PC-3 (cell line): ENCODE measurements around the gene MSANTD7. TPM values are rescaled to one million over a fixed set of nuclear protein-coding genes. Genes with fewer than 3 reads are reported as not detected.
A peak's percentile ranks its signal among the peaks of the same experiment; 100 is the strongest.
"Not testable (repeated sequence)": the region's sequence is repeated elsewhere in the genome, so short reads cannot be mapped to it uniquely, and the experiment has no call there.

Experiments used
- ATAC-seq: fragments of 200-7000 bp; cut with Tn5 transposase; 2 replicates; pipeline ENCODE4 v1.9.1; 2020; ENCODE audit warnings: mild to moderate bottlenecking, moderate library complexity
- BruUV-seq: library from RNA; stranded (reverse); fragments of 400-500 nt; replicated peaks from 2 replicates; lab custom pipeline; 2021; lab: Mats Ljungman, UMichigan
- CTCF ChIA-PET: fragments of 300-600 bp; sonication (Branson Sonifier 250); formaldehyde crosslinking; loops from one replicate; lab custom pipeline; 2022; ENCODE audit warnings: antibody characterized with exemption; lab: Charles Lee
- POLR2A ChIA-PET: fragments of 300-600 bp; sonication (Branson Sonifier 250); formaldehyde crosslinking; loops from one replicate; lab custom pipeline; 2022; ENCODE audit warnings: antibody characterized with exemption; ENCODE audit not compliant: unreplicated experiment; lab: Charles Lee
- DNase-seq: peaks from one replicate; pipeline ENCODE4 v3.0.0-alpha.2; 2015
- H2AFZ ChIP-seq: fragments of 300-600 bp; sonication (generic); 2 replicates; pipeline ENCODE4 v1.6.0; 2016; ENCODE audit warnings: antibody characterized with exemption, low read length
- H3F3A ChIP-seq: fragments of 300-600 bp; sonication (generic); one replicate; pipeline ENCODE4 v1.6.0; 2017; ENCODE audit warnings: antibody characterized with exemption, low read length, control low read depth, mild to moderate bottlenecking; ENCODE audit not compliant: unreplicated experiment
- H3K27ac ChIP-seq: fragments of 300-600 bp; sonication (generic); 2 replicates; pipeline ENCODE4 v1.5.1; 2016; ENCODE audit warnings: mild to moderate bottlenecking, low read length
- H3K27me3 ChIP-seq: fragments of 300-600 bp; sonication (generic); 2 replicates; pipeline ENCODE4 v1.6.1; 2016; ENCODE audit warnings: low read length, mixed read lengths
- H3K36me3 ChIP-seq: fragments of 300-600 bp; sonication (generic); 2 replicates; pipeline ENCODE4 v1.6.1; 2016; ENCODE audit warnings: low read depth, mixed run types, low read length, mixed read lengths
- H3K4me1 ChIP-seq: fragments of 300-600 bp; sonication (generic); 2 replicates; pipeline ENCODE4 v1.5.1; 2016; ENCODE audit warnings: low read length; ENCODE audit not compliant: insufficient read depth
- H3K4me2 ChIP-seq: fragments of 300-600 bp; sonication (generic); 2 replicates; pipeline ENCODE4 v1.6.0; 2016; ENCODE audit warnings: low read length
- H3K4me3 ChIP-seq: fragments of 300-600 bp; sonication (generic); 2 replicates; pipeline ENCODE4 v1.5.1; 2016; ENCODE audit warnings: mild to moderate bottlenecking, low read length, mixed read lengths
- H3K79me2 ChIP-seq: fragments of 300-600 bp; sonication (generic); 2 replicates; pipeline ENCODE4 v1.6.1; 2017; ENCODE audit warnings: low read length, mixed read lengths
- H3K9ac ChIP-seq: fragments of 300-600 bp; sonication (generic); 2 replicates; pipeline ENCODE4 v1.6.0; 2016; ENCODE audit warnings: mild to moderate bottlenecking, low read length
- H3K9me2 ChIP-seq: fragments of 300-600 bp; sonication (generic); replicated peaks from 2 replicates; pipeline ENCODE4 v1.6.1; 2016; ENCODE audit warnings: mixed run types, low read length, mixed read lengths
- H3K9me3 ChIP-seq: fragments of 300-600 bp; sonication (generic); 2 replicates; pipeline ENCODE4 v1.6.1; 2016; ENCODE audit warnings: low read length, mixed read lengths
- H4K20me1 ChIP-seq: fragments of 300-600 bp; sonication (generic); 2 replicates; pipeline ENCODE4 v1.6.1; 2016; ENCODE audit warnings: low read length, mixed read lengths
- CTCF ChIP-seq: fragments of 300-600 bp; sonication (generic); conservative IDR thresholded peaks from 2 replicates; pipeline ENCODE4 v1.5.1; 2017; ENCODE audit warnings: antibody characterized with exemption, low read depth, mild to moderate bottlenecking, low read length
- EZH2 ChIP-seq: fragments of 300-600 bp; sonication (generic); IDR thresholded peaks from one replicate; pipeline ENCODE4 v1.6.1; 2017; ENCODE audit warnings: antibody characterized with exemption, mild to moderate bottlenecking, low read length; ENCODE audit not compliant: unreplicated experiment
- EZH2phosphoT487 ChIP-seq: fragments of 300-600 bp; sonication (generic); IDR thresholded peaks from 2 replicates; pipeline ENCODE4 v1.6.1; 2018; ENCODE audit warnings: mild to moderate bottlenecking, antibody characterized with exemption, low read length, borderline replicate concordance
- intact Hi-C: fragments of 100-400 bp; cut with micrococcal nuclease; formaldehyde crosslinking; loops from 2 replicates; pipeline ENCODE4 v1.9.0; 2023
- total RNA-seq: library from RNA; depleted of rRNA; stranded (reverse); fragments of >200 nt; gene quantifications from 2 replicates; pipeline ENCODE4 v1.2.3, GENCODE V29; 2014

Gene MSANTD7
- total RNA-seq, 1 experiment from 2014 or later: 10.7 TPM

DNA sequence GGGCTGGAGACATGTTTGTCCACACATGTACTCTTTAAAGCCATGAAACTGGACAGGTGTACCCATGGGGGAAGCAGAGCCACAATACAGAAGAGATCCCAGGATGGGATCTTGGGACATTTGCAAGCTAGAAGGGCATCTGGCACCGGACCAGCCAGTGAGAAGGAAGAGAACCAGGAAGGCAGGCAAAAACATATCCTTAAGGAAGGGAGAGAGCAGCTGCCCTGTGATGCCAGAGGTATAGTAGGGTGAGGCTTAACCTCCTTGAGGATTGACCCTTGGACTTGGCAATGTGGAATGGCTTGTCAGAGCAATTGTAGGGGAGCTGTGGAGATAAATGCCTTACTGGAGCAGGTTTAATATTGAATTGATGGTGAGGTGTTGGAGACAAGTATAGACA is 22.7 kb downstream of the MSANTD7 start:
- H3F3A ChIP-seq: no peaks in the 10 kb centered on the region
- no peak overlapping the region for H3K4me3 ChIP-seq
- no peak overlapping the region for H3K9ac ChIP-seq
- H3K9me2 ChIP-seq: no peaks in the 10 kb centered on the region
- no peak for DNase-seq
- no peak for ATAC-seq
- ChIA-PET POLR2A (interaction anchor here (0.6 kb wide), 1 partner anchor 92 kb away, joined by 4 read pairs; no protein-coding TSS in a partner anchor), CTCF (no interaction called here)
- no peaks in the 10 kb centered on the region for H4K20me1 ChIP-seq
- BruUV-seq: no TSS peak
- H3K36me3 ChIP-seq: no peaks in the 10 kb centered on the region
- intact Hi-C loops: no loop called here
- H3K4me2 ChIP-seq: no peak overlapping the region
- TF ChIP-seq EZH2phosphoT487: no peak
- TF ChIP-seq CTCF: no peak
- no peak for TF ChIP-seq EZH2
- no peaks in the 10 kb centered on the region for H3K79me2 ChIP-seq
- no peak overlapping the region for H2AFZ ChIP-seq
- H3K9me3 ChIP-seq: no peaks in the 10 kb centered on the region
- no peaks in the 10 kb centered on the region for H3K27me3 ChIP-seq
- H3K27ac ChIP-seq: no peak overlapping the region
- H3K4me1 ChIP-seq: no peaks in the 10 kb centered on the region

DNA sequence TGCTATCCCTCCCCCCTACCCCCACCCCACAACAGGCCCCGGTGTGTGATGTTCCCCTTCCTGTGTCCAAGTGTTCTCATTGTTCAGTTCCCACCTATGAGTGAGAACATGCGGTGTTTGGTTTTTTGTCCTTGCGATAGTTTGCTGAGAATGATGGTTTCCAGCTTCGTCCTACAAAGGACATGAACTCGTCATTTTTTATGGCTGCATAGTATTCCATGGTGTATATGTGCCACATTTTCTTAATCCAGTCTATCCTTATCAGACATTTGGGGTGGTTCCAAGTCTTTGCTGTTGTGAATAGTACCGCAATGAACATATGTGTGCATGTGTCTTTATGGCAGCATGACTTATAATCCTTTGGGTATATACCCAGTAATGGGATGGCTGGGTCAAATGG is 26.4 kb downstream of the MSANTD7 start:
- CTCF ChIA-PET, H3K9me3 ChIP-seq, H3K4me3 ChIP-seq, H2AFZ ChIP-seq, H4K20me1 ChIP-seq, intact Hi-C loops, H3K9ac ChIP-seq, ATAC-seq, H3F3A ChIP-seq, H3K79me2 ChIP-seq, H3K36me3 ChIP-seq, H3K4me2 ChIP-seq, H3K27me3 ChIP-seq, H3K27ac ChIP-seq, POLR2A ChIA-PET, H3K9me2 ChIP-seq, H3K4me1 ChIP-seq, DNase-seq: not testable (repeated sequence)
- BruUV-seq: TSS peak; percentile 12

DNA sequence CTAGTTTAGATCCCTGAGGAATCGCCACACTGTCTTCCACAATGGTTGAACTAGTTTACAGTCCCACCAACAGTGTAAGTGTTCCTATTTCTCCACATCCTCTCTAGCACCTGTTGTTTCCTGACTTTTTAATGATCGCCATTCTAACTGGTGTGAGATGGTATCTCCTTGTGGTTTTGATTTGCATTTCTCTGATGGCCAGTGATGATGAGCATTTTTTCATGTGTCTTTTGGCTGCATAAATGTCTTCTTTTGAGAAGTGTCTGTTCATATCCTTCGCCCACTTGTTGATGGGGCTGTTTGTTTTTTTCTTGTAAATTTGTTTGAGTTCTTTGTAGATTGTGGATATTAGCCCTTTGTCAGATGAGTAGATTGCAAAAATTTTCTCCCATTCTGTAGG is 26.8 kb downstream of the MSANTD7 start:
- H3K4me3 ChIP-seq, H3K27ac ChIP-seq, H3F3A ChIP-seq, H3K9me2 ChIP-seq, H2AFZ ChIP-seq, POLR2A ChIA-PET, intact Hi-C loops, H4K20me1 ChIP-seq, H3K27me3 ChIP-seq, H3K36me3 ChIP-seq, H3K4me1 ChIP-seq, ATAC-seq, H3K4me2 ChIP-seq, BruUV-seq, CTCF ChIA-PET, H3K9me3 ChIP-seq, H3K9ac ChIP-seq, H3K79me2 ChIP-seq, DNase-seq: not testable (repeated sequence)
